DND-41 (cell line): ENCODE data around the gene MAP2K2.
"Not testable (repeated sequence)": the region's sequence is repeated elsewhere in the genome, so short reads cannot be mapped to it uniquely, and the experiment has no call there.

Experiments used
- ATAC-seq: fragments of 200-7000 bp; cut with Tn5 transposase; 3 replicates; pipeline ENCODE4 v1.9.1; 2021; ENCODE audit warnings: low read depth; ENCODE audit not compliant: insufficient read depth
- DNase-seq: peaks from one replicate; pipeline ENCODE4 v3.0.0-alpha.2; 2020
- H2AFZ ChIP-seq: 2 replicates; pipeline ENCODE4 v1.6.0; 2012; ENCODE audit warnings: low read depth, low read length
- H3K27ac ChIP-seq: 2 replicates; pipeline ENCODE4 v1.5.1; 2012; ENCODE audit warnings: low read length, inconsistent platforms
- H3K27me3 ChIP-seq: fragments of 200-600 bp; sonication (generic); 2 replicates; pipeline ENCODE4 v1.6.0; 2012; ENCODE audit warnings: low read length, mild to moderate bottlenecking, inconsistent platforms; ENCODE audit not compliant: insufficient read depth, poor library complexity
- H3K36me3 ChIP-seq: 2 replicates; pipeline ENCODE4 v1.5.1; 2012; ENCODE audit warnings: low read length, inconsistent platforms; ENCODE audit not compliant: insufficient read depth
- H3K4me1 ChIP-seq: 2 replicates; pipeline ENCODE4 v1.5.1; 2012; ENCODE audit warnings: mild to moderate bottlenecking, low read length; ENCODE audit not compliant: insufficient read depth
- H3K4me2 ChIP-seq: 2 replicates; pipeline ENCODE4 v1.6.0; 2012; ENCODE audit warnings: mild to moderate bottlenecking, moderate library complexity, low read length, inconsistent platforms; ENCODE audit not compliant: insufficient read depth
- H3K4me3 ChIP-seq, 2 experiments: fragments of 200-600 bp in 1 of 2; shearing (Covaris generic) in 1 of 2; 2 replicates each; pipeline ENCODE4 v1.5.1; 2012 to 2016; ENCODE audit warnings: inconsistent platforms in 2 of 2, low read length in 2 of 2, mild to moderate bottlenecking in 2 of 2, low read depth in 1 of 2, moderate library complexity in 1 of 2
- H3K79me2 ChIP-seq: 2 replicates; pipeline ENCODE4 v1.6.0; 2012; ENCODE audit warnings: low read length, inconsistent platforms; ENCODE audit not compliant: insufficient read depth
- H3K9ac ChIP-seq: 2 replicates; pipeline ENCODE4 v1.6.0; 2012; ENCODE audit warnings: low read depth, mild to moderate bottlenecking, inconsistent platforms, low read length, moderate library complexity
- H3K9me3 ChIP-seq: 2 replicates; pipeline ENCODE4 v1.5.1; 2012; ENCODE audit warnings: low read length, moderate library complexity, mild to moderate bottlenecking, inconsistent platforms; ENCODE audit not compliant: insufficient read depth, severe bottlenecking
- H4K20me1 ChIP-seq: 2 replicates; pipeline ENCODE4 v1.6.0; 2012; ENCODE audit warnings: low read length; ENCODE audit not compliant: insufficient read depth
- EZH2 ChIP-seq: IDR thresholded peaks from 3 replicates; pipeline ENCODE4 v1.6.1; 2012; ENCODE audit warnings: borderline replicate concordance, low read depth, mild to moderate bottlenecking, moderate library complexity, low read length, inconsistent platforms; ENCODE audit not compliant: severe bottlenecking
- TF ChIP-seq, protein P1 (sequence below): IDR thresholded peaks from 2 replicates; pipeline ENCODE4 v1.5.1; 2012; ENCODE audit warnings: borderline replicate concordance, low read length, moderate library complexity, mild to moderate bottlenecking; ENCODE audit not compliant: poor library complexity, severe bottlenecking; ENCODE audit errors: extremely low read depth

MAP2K2 gene

GRCh38 chr19:4134351-4134750 lies 10.4 kb upstream of the MAP2K2 start:
- Histone ChIP-seq H3K4me1 (no peaks in the 10 kb centered on the region), H3K79me2 (no peaks in the 10 kb centered on the region), H3K9ac (no peak overlapping the region), H3K4me2 (no peak overlapping the region), H2AFZ (no peak overlapping the region), H3K9me3 (no peaks in the 10 kb centered on the region), H4K20me1 (no peaks in the 10 kb centered on the region), H3K27me3 (no peaks in the 10 kb centered on the region), H3K4me3 (no peak overlapping the region), H3K27ac (no peak overlapping the region), H3K36me3 (no peaks in the 10 kb centered on the region)
- TF ChIP-seq, protein P1, sequence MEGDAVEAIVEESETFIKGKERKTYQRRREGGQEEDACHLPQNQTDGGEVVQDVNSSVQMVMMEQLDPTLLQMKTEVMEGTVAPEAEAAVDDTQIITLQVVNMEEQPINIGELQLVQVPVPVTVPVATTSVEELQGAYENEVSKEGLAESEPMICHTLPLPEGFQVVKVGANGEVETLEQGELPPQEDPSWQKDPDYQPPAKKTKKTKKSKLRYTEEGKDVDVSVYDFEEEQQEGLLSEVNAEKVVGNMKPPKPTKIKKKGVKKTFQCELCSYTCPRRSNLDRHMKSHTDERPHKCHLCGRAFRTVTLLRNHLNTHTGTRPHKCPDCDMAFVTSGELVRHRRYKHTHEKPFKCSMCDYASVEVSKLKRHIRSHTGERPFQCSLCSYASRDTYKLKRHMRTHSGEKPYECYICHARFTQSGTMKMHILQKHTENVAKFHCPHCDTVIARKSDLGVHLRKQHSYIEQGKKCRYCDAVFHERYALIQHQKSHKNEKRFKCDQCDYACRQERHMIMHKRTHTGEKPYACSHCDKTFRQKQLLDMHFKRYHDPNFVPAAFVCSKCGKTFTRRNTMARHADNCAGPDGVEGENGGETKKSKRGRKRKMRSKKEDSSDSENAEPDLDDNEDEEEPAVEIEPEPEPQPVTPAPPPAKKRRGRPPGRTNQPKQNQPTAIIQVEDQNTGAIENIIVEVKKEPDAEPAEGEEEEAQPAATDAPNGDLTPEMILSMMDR: no peak
- no peak for TF ChIP-seq EZH2
- ATAC-seq (no peak), DNase-seq (no peak)

DNA sequence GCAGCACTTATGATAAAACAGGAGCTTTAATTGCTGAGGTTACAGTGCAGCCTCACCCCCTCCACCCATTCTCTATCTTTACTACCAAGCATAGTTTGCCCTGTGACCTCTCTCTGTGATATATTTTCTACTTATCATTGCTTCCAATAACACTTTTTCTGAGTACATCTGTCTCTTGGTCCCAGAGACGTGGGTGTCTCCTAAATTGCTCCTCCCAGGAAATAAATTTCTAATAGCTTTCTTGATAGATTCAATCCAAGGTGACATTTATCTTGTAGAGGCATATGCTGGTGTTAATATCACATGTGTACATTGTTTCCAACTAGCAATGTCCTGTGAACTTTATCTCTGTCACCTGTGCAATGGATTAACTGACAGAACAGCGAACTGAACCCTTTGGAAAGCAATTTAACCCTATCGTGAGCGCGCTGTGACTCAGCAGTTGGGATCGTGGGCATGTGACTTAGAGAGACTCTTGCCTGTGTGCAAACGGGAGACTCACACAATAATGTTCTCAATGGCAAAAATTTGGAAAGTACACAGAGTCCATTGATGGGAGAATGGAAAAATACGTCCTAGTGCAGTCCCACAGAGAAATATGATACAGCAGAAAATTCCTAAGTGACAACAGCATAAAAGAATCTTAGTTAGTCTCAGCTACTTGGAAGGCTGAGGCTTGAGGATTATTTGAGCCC lies 7.0 kb upstream of the MAP2K2 start:
- no peak for DNase-seq
- Histone ChIP-seq H4K20me1 (no peaks in the 10 kb centered on the region), H3K4me1 (no peaks in the 10 kb centered on the region), H2AFZ (no peak overlapping the region), H3K4me3 (no peak overlapping the region), H3K79me2 (no peaks in the 10 kb centered on the region), H3K9ac (no peak overlapping the region), H3K27ac (no peak overlapping the region), H3K9me3 (no peaks in the 10 kb centered on the region), H3K36me3 (no peaks in the 10 kb centered on the region), H3K4me2 (no peak overlapping the region), H3K27me3 (no peaks in the 10 kb centered on the region)
- no peak for ATAC-seq
- TF ChIP-seq EZH2: no peak
- TF ChIP-seq, protein P1: no peak

- not testable (repeated sequence) for H3K4me2 ChIP-seq, H3K27me3 ChIP-seq
Measured at GRCh38 chr19:4129050-4129449, 5.1 kb upstream of the MAP2K2 start.

GRCh38 chr19:4127322-4127721 lies 3.4 kb upstream of the MAP2K2 start:
- DNase-seq, H3K4me3 ChIP-seq, H3K9ac ChIP-seq, H3K4me2 ChIP-seq, H3K9me3 ChIP-seq, H3K36me3 ChIP-seq, ATAC-seq, H2AFZ ChIP-seq, H3K27me3 ChIP-seq, H3K27ac ChIP-seq: not testable (repeated sequence)
- H3K4me1 ChIP-seq: peaks cover 17% of the 10 kb centered on the region
- H4K20me1 ChIP-seq: peaks cover 10% of the 10 kb centered on the region
- H3K79me2 ChIP-seq: peaks cover 17% of the 10 kb centered on the region

More at GRCh38 chr19:4129050-4129449, 5.1 kb upstream of the MAP2K2 start:
- H3K79me2 ChIP-seq, H3K4me1 ChIP-seq, H3K9me3 ChIP-seq, H3K36me3 ChIP-seq, H3K27ac ChIP-seq, H2AFZ ChIP-seq, H3K4me3 ChIP-seq, H3K9ac ChIP-seq, DNase-seq, H4K20me1 ChIP-seq, ATAC-seq: not testable (repeated sequence)
